Cardiac fibroblast (primary cell): ENCODE data around the gene LMBR1.

Source experiments
- DNase-seq, 2 donors: peaks; one replicate each; pipeline versions ENCODE4 v3.0.0 to v3.0.0-alpha.2; 2010; ENCODE audit warnings: low read depth in 2 of 2
- H3K4me3 ChIP-seq, 2 donors: replicated peaks in 1 of 2; 1 replicate in 1 of 2; 2 replicates in 1 of 2; pipeline ENCODE4 v1.5.1; 2011; ENCODE audit warnings: low read depth in 2 of 2, low read length in 2 of 2, mild to moderate bottlenecking in 2 of 2, moderate library complexity in 1 of 2
- TF ChIP-seq, protein P1 (sequence below): IDR thresholded peaks from one replicate; pipeline ENCODE4 v1.5.1; 2011; ENCODE audit warnings: low read depth, mild to moderate bottlenecking, low read length, inconsistent platforms

The LMBR1 gene

DNA sequence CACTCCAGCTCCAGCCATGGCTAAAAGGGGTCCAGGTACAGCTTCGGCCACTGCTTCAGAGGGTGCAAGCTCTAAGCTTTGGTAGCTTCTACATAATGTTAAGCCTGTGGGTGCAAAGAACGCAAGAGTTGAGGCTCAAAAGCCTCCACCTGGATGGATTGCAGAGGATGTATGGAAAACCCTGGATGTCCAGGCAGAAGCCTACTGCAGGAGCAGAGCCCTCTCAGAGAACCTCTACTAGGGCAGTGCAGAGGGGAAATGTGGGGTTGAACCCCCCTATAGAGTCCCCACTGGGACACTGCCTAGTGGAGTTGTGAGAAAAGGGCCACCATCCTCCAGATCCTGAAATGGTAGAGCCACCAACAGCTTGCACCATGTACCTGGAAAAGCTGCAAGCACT lies 263.1 kb downstream of the LMBR1 start:
- DNase-seq: no peak
- TF ChIP-seq, protein P1, sequence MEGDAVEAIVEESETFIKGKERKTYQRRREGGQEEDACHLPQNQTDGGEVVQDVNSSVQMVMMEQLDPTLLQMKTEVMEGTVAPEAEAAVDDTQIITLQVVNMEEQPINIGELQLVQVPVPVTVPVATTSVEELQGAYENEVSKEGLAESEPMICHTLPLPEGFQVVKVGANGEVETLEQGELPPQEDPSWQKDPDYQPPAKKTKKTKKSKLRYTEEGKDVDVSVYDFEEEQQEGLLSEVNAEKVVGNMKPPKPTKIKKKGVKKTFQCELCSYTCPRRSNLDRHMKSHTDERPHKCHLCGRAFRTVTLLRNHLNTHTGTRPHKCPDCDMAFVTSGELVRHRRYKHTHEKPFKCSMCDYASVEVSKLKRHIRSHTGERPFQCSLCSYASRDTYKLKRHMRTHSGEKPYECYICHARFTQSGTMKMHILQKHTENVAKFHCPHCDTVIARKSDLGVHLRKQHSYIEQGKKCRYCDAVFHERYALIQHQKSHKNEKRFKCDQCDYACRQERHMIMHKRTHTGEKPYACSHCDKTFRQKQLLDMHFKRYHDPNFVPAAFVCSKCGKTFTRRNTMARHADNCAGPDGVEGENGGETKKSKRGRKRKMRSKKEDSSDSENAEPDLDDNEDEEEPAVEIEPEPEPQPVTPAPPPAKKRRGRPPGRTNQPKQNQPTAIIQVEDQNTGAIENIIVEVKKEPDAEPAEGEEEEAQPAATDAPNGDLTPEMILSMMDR: no peak
- H3K4me3 ChIP-seq: no peak overlapping the region

DNA sequence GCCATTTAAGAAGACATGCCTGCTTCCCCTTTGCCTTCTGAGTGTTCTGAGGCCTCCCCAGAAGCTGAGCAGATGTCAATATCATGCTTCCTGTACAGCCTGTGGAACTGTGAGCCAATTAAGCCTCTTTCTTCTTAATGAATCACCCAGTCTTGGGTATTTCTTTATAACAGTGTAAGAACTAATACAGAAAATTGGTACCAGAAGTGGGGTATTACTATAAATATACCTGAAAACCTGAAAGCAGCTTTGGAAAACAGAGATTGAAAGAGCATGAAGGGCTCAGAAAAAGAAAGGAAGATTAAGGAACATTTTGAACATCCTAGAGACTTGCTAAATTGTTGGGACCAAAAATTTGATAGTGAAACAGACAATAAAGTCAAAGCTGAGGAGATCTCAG lies 264.4 kb downstream of the LMBR1 start:
- DNase-seq: no peak
- TF ChIP-seq, protein P1: no peak
- H3K4me3 ChIP-seq: no peak overlapping the region
